Activated CD4-positive, alpha-beta T cell treated with anti-CD3 and anti-CD28 coated beads for 36 hours (primary cell): ENCODE results near the gene ANGEL1. TPM values are rescaled to one million over a fixed set of nuclear protein-coding genes. Genes with fewer than 3 reads are reported as not detected.

ENCODE experiments used
- ATAC-seq: fragments of 200-7000 bp; cut with Tn5 transposase; one replicate; pipeline ENCODE4 v1.10.0; 2021; ENCODE audit warnings: mild to moderate bottlenecking, moderate library complexity
- CTCF ChIA-PET: fragments of 350-600 bp; sonication (Branson Sonifier 250); formaldehyde crosslinking; loops from one replicate; lab custom pipeline; 2021; ENCODE audit warnings: antibody characterized with exemption; lab: Charles Lee
- POLR2A ChIA-PET: fragments of 350-600 bp; sonication (Branson Sonifier 250); formaldehyde crosslinking; loops from one replicate; lab custom pipeline; 2021; ENCODE audit warnings: antibody characterized with exemption, inconsistent platforms; lab: Charles Lee
- DNase-seq: peaks from one replicate; pipeline ENCODE4 v3.0.0-alpha.2; 2020
- H3K27ac Mint-ChIP-seq: one replicate; pipeline ENCODE4 v1.8.0; 2021; ENCODE audit warnings: mixed read lengths
- H3K27me3 Mint-ChIP-seq: one replicate; pipeline ENCODE4 v1.8.0; 2021; ENCODE audit warnings: mixed read lengths
- H3K36me3 Mint-ChIP-seq: one replicate; pipeline ENCODE4 v1.8.0; 2021; ENCODE audit warnings: low read depth, mixed read lengths
- H3K4me1 Mint-ChIP-seq: one replicate; pipeline ENCODE4 v1.8.0; 2021; ENCODE audit warnings: mixed read lengths
- H3K4me3 Mint-ChIP-seq: one replicate; pipeline ENCODE4 v1.8.0; 2021; ENCODE audit warnings: mild to moderate bottlenecking, moderate library complexity, mixed read lengths
- H3K9me3 Mint-ChIP-seq: one replicate; pipeline ENCODE4 v1.8.0; 2021; ENCODE audit warnings: low read depth, mixed read lengths
- intact Hi-C, 2 experiments: fragments of 100-400 bp; cut with DNase I in 1 of 2; cut with micrococcal nuclease in 1 of 2; formaldehyde crosslinking; loops; one replicate each; pipeline versions ENCODE4 v1.14.2 to v1.15.1; 2022 to 2024; cut with DNase I, micrococcal nuclease
- total RNA-seq, 2 experiments: library from RNA; stranded (reverse); gene quantifications; one replicate each; pipeline ENCODE4 v1.2.3, GENCODE V29; 2021

ANGEL1 gene
- total RNA-seq, 2 experiments from 2014 or later, result 15.8 to 17.2 TPM

GRCh38 chr14:76742185-76742584 lies 70.5 kb downstream of the ANGEL1 start:
- H3K4me1 Mint-ChIP-seq, result no peaks in the 10 kb centered on the region
- H3K4me3 Mint-ChIP-seq, result no peak overlapping the region
- CTCF ChIA-PET, result no interaction called here
- ATAC-seq, result no peak
- H3K9me3 Mint-ChIP-seq, result peaks cover 12% of the 10 kb centered on the region
- intact Hi-C loops, result no loop called here
- peaks cover 4% of the 10 kb centered on the region for H3K36me3 Mint-ChIP-seq
- DNase-seq, result no peak
- POLR2A ChIA-PET, result no interaction called here
- H3K27me3 Mint-ChIP-seq, result peaks cover 16% of the 10 kb centered on the region
- H3K27ac Mint-ChIP-seq, result no peak overlapping the region

GRCh38 chr14:76741074-76741473 lies 71.6 kb downstream of the ANGEL1 start:
- H3K9me3 Mint-ChIP-seq, result peaks cover 12% of the 10 kb centered on the region
- peaks cover 4% of the 10 kb centered on the region for H3K36me3 Mint-ChIP-seq
- DNase-seq, result no peak
- no peak for ATAC-seq
- POLR2A ChIA-PET, result no interaction called here
- intact Hi-C loops, result no loop called here
- H3K4me1 Mint-ChIP-seq, result no peaks in the 10 kb centered on the region
- H3K27me3 Mint-ChIP-seq, result peaks cover 14% of the 10 kb centered on the region
- H3K4me3 Mint-ChIP-seq, result no peak overlapping the region
- CTCF ChIA-PET, result no interaction called here
- H3K27ac Mint-ChIP-seq, result no peak overlapping the region

Other genes with a start within 250 kb of the ANGEL1 start
- gene VASH1, start 51.4 kb downstream of the ANGEL1 start, total RNA-seq, result 1 to 10 TPM; 4.0 to 5.3 TPM
- gene LRRC74A, start 13.5 kb upstream of the ANGEL1 start, total RNA-seq, result not detected
- gene IRF2BPL, start 215.8 kb upstream of the ANGEL1 start, total RNA-seq, result 10 to 100 TPM; 34.3 to 40.1 TPM